Smooth muscle cell (in vitro differentiated cells): Measurements from ENCODE around the gene RELB. TPM values are rescaled to one million over a fixed set of nuclear protein-coding genes. Genes with fewer than 3 reads are reported as not detected.

Experiments used
- DNase-seq: peaks from one replicate; lab custom pipeline; 2025; ENCODE audit not compliant: unreplicated experiment; lab: John Stamatoyannopoulos, UW
- H2AFZ ChIP-seq: fragments of 200-600 bp; sonication (generic); 2 replicates; pipeline ENCODE4 v1.6.0; 2016; ENCODE audit warnings: antibody characterized with exemption, low read depth, mild to moderate bottlenecking
- H3F3A ChIP-seq: fragments of 200-600 bp; sonication (generic); 2 replicates; pipeline ENCODE4 v1.6.0; 2017; ENCODE audit warnings: antibody characterized with exemption, low read depth
- H3K27ac ChIP-seq: fragments of 200-600 bp; sonication (generic); 2 replicates; pipeline ENCODE4 v1.5.1; 2016; ENCODE audit warnings: low read depth, mild to moderate bottlenecking
- H3K27me3 ChIP-seq: fragments of 200-600 bp; sonication (generic); 2 replicates; pipeline ENCODE4 v1.6.1; 2016; ENCODE audit warnings: low read depth, mild to moderate bottlenecking
- H3K36me3 ChIP-seq: fragments of 200-600 bp; sonication (generic); 2 replicates; pipeline ENCODE4 v1.5.1; 2016; ENCODE audit warnings: low read depth
- H3K4me1 ChIP-seq: fragments of 200-600 bp; sonication (generic); 2 replicates; pipeline ENCODE4 v1.5.1; 2016; ENCODE audit warnings: low read depth
- H3K4me2 ChIP-seq: fragments of 200-600 bp; sonication (generic); 2 replicates; pipeline ENCODE4 v1.6.0; 2016; ENCODE audit warnings: mild to moderate bottlenecking
- H3K4me3 ChIP-seq: fragments of 200-600 bp; sonication (generic); 2 replicates; pipeline ENCODE4 v1.5.1; 2016; ENCODE audit warnings: mild to moderate bottlenecking
- H3K79me2 ChIP-seq: fragments of 200-600 bp; sonication (generic); 2 replicates; pipeline ENCODE4 v1.6.0; 2016; ENCODE audit warnings: low read depth, mild to moderate bottlenecking
- H3K9ac ChIP-seq: fragments of 200-600 bp; sonication (generic); 2 replicates; pipeline ENCODE4 v1.6.0; 2016; ENCODE audit warnings: low read depth
- H3K9me3 ChIP-seq: fragments of 200-600 bp; sonication (generic); replicated peaks from 2 replicates; pipeline ENCODE4 v1.5.1; 2016; ENCODE audit warnings: low read depth
- H4K20me1 ChIP-seq: fragments of 200-600 bp; sonication (generic); 2 replicates; pipeline ENCODE4 v1.6.0; 2016; ENCODE audit warnings: low read depth
- CTCF ChIP-seq: fragments of 200-600 bp; sonication (generic); IDR thresholded peaks from 2 replicates; pipeline ENCODE4 v1.5.1; 2017; ENCODE audit warnings: borderline replicate concordance, mild to moderate bottlenecking, antibody characterized with exemption; ENCODE audit not compliant: insufficient read depth, poor library complexity, severe bottlenecking
- WGBS: methylation state at CpG from one replicate; pipeline ENCODE4 v1.1.7; 2016; ENCODE audit warnings: low lambda C conversion rate; 5-methylcytosine and 5-hydroxymethylcytosine counted together
- polyA plus RNA-seq: library from polyadenylated mRNA; unstranded; fragments of >200 nt; fragmentation: Nextera tagmentation; extraction: Ambion mirVana; gene quantifications from 2 replicates; pipeline ENCODE4 v1.2.1, GENCODE V29; 2016
- total RNA-seq: library from RNA; depleted of rRNA; stranded (reverse); fragments of >200 nt; gene quantifications from 2 replicates; pipeline ENCODE4 v1.2.3, GENCODE V29; 2014

The RELB gene
- total and polyA plus RNA-seq, 2 experiments from 2014 or later, result 11.2 to 27.1 TPM

GRCh38 chr19:45041125-45041524 is 39.9 kb downstream of the RELB start:
- Histone ChIP-seq H3K27me3 (no peaks in the 10 kb centered on the region), H4K20me1 (peaks cover 67% of the 10 kb centered on the region), H3K4me3 (no peak overlapping the region), H3K4me1 (peaks cover 7% of the 10 kb centered on the region), H3K36me3 (peaks cover 6% of the 10 kb centered on the region), H2AFZ (no peak overlapping the region), H3K4me2 (no peak overlapping the region), H3K9me3 (no peaks in the 10 kb centered on the region), H3F3A (peaks cover 4% of the 10 kb centered on the region), H3K27ac (no peak overlapping the region), H3K79me2 (peaks cover 67% of the 10 kb centered on the region), H3K9ac (no peak overlapping the region)
- DNase-seq, result no peak
- TF ChIP-seq CTCF, result no peak
- over 99% methylated on average over 4 of the region's 6 CpGs for WGBS

GRCh38 chr19:45045671-45046353 is 44.5 kb downstream of the RELB start:
- DNase-seq, result no peak
- TF ChIP-seq CTCF, result no peak

GRCh38 chr19:45046355-45046754 is 45.1 kb downstream of the RELB start:
- Histone ChIP-seq H3F3A (peaks cover 4% of the 10 kb centered on the region), H3K9ac (no peak overlapping the region), H4K20me1 (peaks cover 99% of the 10 kb centered on the region), H3K4me3 (no peak overlapping the region), H3K4me1 (no peaks in the 10 kb centered on the region), H3K27me3 (no peaks in the 10 kb centered on the region), H3K4me2 (no peak overlapping the region), H3K36me3 (peaks cover 6% of the 10 kb centered on the region), H3K9me3 (no peaks in the 10 kb centered on the region), H2AFZ (no peak overlapping the region), H3K27ac (no peak overlapping the region), H3K79me2 (peaks cover 94% of the 10 kb centered on the region)
- WGBS, result 96% methylated on average over 7 of the region's 7 CpGs
- no peak for TF ChIP-seq CTCF
- no peak for DNase-seq

More at GRCh38 chr19:45045671-45046353, 44.5 kb downstream of the RELB start:
- no peak overlapping the region for H2AFZ ChIP-seq
- no peaks in the 10 kb centered on the region for H3K4me1 ChIP-seq
- H4K20me1 ChIP-seq, result peaks cover 99% of the 10 kb centered on the region
- H3F3A ChIP-seq, result peaks cover 4% of the 10 kb centered on the region
- no peak overlapping the region for H3K9ac ChIP-seq
- H3K27ac ChIP-seq, result no peak overlapping the region
- no peaks in the 10 kb centered on the region for H3K27me3 ChIP-seq
- H3K9me3 ChIP-seq, result no peaks in the 10 kb centered on the region
- peaks cover 94% of the 10 kb centered on the region for H3K79me2 ChIP-seq
- WGBS, result 89% methylated on average over 14 of the region's 14 CpGs
- peaks cover 6% of the 10 kb centered on the region for H3K36me3 ChIP-seq
- no peak overlapping the region for H3K4me3 ChIP-seq
- no peak overlapping the region for H3K4me2 ChIP-seq

GRCh38 chr19:45047188-45047797 is 46.0 kb downstream of the RELB start:
- H3K27ac ChIP-seq, result no peak overlapping the region
- H3K4me2 ChIP-seq, result no peak overlapping the region
- no peak for DNase-seq
- no peaks in the 10 kb centered on the region for H3K27me3 ChIP-seq
- no peak overlapping the region for H3K9ac ChIP-seq
- peaks cover 4% of the 10 kb centered on the region for H3F3A ChIP-seq
- no peak overlapping the region for H3K4me3 ChIP-seq
- no peaks in the 10 kb centered on the region for H3K9me3 ChIP-seq
- H4K20me1 ChIP-seq, result peaks cover 99% of the 10 kb centered on the region
- 95% methylated on average over 7 of the region's 7 CpGs for WGBS
- peaks cover 6% of the 10 kb centered on the region for H3K36me3 ChIP-seq
- peaks cover 92% of the 10 kb centered on the region for H3K79me2 ChIP-seq
- no peak for TF ChIP-seq CTCF
- H3K4me1 ChIP-seq, result no peaks in the 10 kb centered on the region
- no peak overlapping the region for H2AFZ ChIP-seq
